Ectodermal cell (in vitro differentiated cells): ENCODE results near the gene SEC14L2.
"Not testable (repeated sequence)": the region's sequence is repeated elsewhere in the genome, so short reads cannot be mapped to it uniquely, and the experiment has no call there.

Experiments
- H3K27ac ChIP-seq: 2 replicates; pipeline ENCODE4 v1.7.0; 2013; ENCODE audit warnings: mild to moderate bottlenecking, low read depth, low read length; ENCODE audit not compliant: insufficient read depth, poor library complexity, severe bottlenecking
- H3K27me3 ChIP-seq: 2 replicates; pipeline ENCODE4 v1.7.0; 2013; ENCODE audit warnings: mild to moderate bottlenecking, low read length; ENCODE audit not compliant: insufficient read depth, control insufficient read depth, poor library complexity, severe bottlenecking
- H3K36me3 ChIP-seq: one replicate; pipeline ENCODE4 v1.7.0; 2013; ENCODE audit warnings: low read length; ENCODE audit not compliant: control insufficient read depth, insufficient read depth
- H3K4me1 ChIP-seq: one replicate; pipeline ENCODE4 v1.7.0; 2013; ENCODE audit warnings: low read length; ENCODE audit not compliant: control insufficient read depth, insufficient read depth
- H3K4me3 ChIP-seq: 2 replicates; pipeline ENCODE4 v1.7.0; 2013; ENCODE audit warnings: low read depth, low read length, control low read depth; ENCODE audit not compliant: insufficient read depth
- H3K9me3 ChIP-seq: 2 replicates; pipeline ENCODE4 v1.7.0; 2013; ENCODE audit warnings: mild to moderate bottlenecking, low read length, moderate library complexity; ENCODE audit not compliant: control insufficient read depth
- WGBS, 2 experiments: methylation state at CpG; one replicate each; pipeline ENCODE4 v1.1.7; 2013; ENCODE audit warnings: missing lambda C conversion rate in 2 of 2; 5-methylcytosine and 5-hydroxymethylcytosine counted together

The SEC14L2 gene

GRCh38 chr22:30390974-30391691 is 5.7 kb upstream of the SEC14L2 start:
- Histone ChIP-seq H3K27me3 (peaks cover 5% of the 10 kb centered on the region), H3K27ac (no peak overlapping the region), H3K4me3 (no peak overlapping the region), H3K9me3 (no peaks in the 10 kb centered on the region), H3K4me1 (peaks cover 18% of the 10 kb centered on the region), H3K36me3 (no peaks in the 10 kb centered on the region)
- WGBS, 2 experiments = 76 to 81% methylated on average over 5 of the region's 5 CpGs

- Histone ChIP-seq H3K27ac (peak overlapping the region; percentile 42), H3K4me3 (no peak overlapping the region), H3K9me3 (no peaks in the 10 kb centered on the region), H3K36me3 (no peaks in the 10 kb centered on the region), H3K27me3 (peaks cover 21% of the 10 kb centered on the region), H3K4me1 (peaks cover 13% of the 10 kb centered on the region)
- 46 to 50% methylated on average over 7 to 9 of the region's 9 CpGs for WGBS, 2 experiments
These were observed 4.0 kb upstream of the SEC14L2 start for GRCh38 chr22:30392661-30393321.

GRCh38 chr22:30393322-30393680 is 3.5 kb upstream of the SEC14L2 start:
- H3K9me3 ChIP-seq = no peaks in the 10 kb centered on the region
- H3K36me3 ChIP-seq = no peaks in the 10 kb centered on the region
- peaks cover 26% of the 10 kb centered on the region for H3K27me3 ChIP-seq
- no peak overlapping the region for H3K27ac ChIP-seq
- H3K4me3 ChIP-seq = no peak overlapping the region
- peaks cover 13% of the 10 kb centered on the region for H3K4me1 ChIP-seq
- 83 to 84% methylated on average over 7 of the region's 7 CpGs for whole genome bisulfite sequencing, 2 experiments

GRCh38 chr22:30393885-30394284 is 2.9 kb upstream of the SEC14L2 start:
- Histone ChIP-seq H3K4me3 (no peak overlapping the region), H3K27ac (no peak overlapping the region), H3K9me3 (no peaks in the 10 kb centered on the region), H3K36me3 (no peaks in the 10 kb centered on the region), H3K4me1 (peaks cover 13% of the 10 kb centered on the region), H3K27me3 (peaks cover 32% of the 10 kb centered on the region)
- WGBS, 2 experiments = 80 to 81% methylated on average over 3 of the region's 3 CpGs

- Histone ChIP-seq H3K36me3 (no peaks in the 10 kb centered on the region), H3K9me3 (no peaks in the 10 kb centered on the region), H3K4me1 (peaks cover 11% of the 10 kb centered on the region), H3K4me3 (peak overlapping the region; percentile 49), H3K27ac (no peak overlapping the region), H3K27me3 (peaks cover 34% of the 10 kb centered on the region)
- 39 to 42% methylated on average over 11 of the region's 11 CpGs for WGBS, 2 experiments
These were observed 1.1 kb downstream of the SEC14L2 start for GRCh38 chr22:30397656-30398635.

GRCh38 chr22:30398685-30399680 is 2.2 kb downstream of the SEC14L2 start:
- Histone ChIP-seq H3K4me3 (no peak overlapping the region), H3K9me3 (no peaks in the 10 kb centered on the region), H3K4me1 (peaks cover 6% of the 10 kb centered on the region), H3K36me3 (no peaks in the 10 kb centered on the region), H3K27me3 (peaks cover 34% of the 10 kb centered on the region), H3K27ac (no peak overlapping the region)
- WGBS, 2 experiments = 88 to 89% methylated on average over 25 of the region's 25 CpGs

GRCh38 chr22:30399718-30400117 is 2.9 kb downstream of the SEC14L2 start:
- peaks cover 6% of the 10 kb centered on the region for H3K4me1 ChIP-seq
- H3K36me3 ChIP-seq = no peaks in the 10 kb centered on the region
- H3K27ac ChIP-seq = no peak overlapping the region
- no peaks in the 10 kb centered on the region for H3K9me3 ChIP-seq
- H3K27me3 ChIP-seq = peaks cover 34% of the 10 kb centered on the region
- H3K4me3 ChIP-seq = no peak overlapping the region
- 94 to 95% methylated on average over 5 of the region's 5 CpGs for WGBS, 2 experiments

GRCh38 chr22:30400159-30400558 is 3.3 kb downstream of the SEC14L2 start:
- H3K4me1 ChIP-seq = peaks cover 6% of the 10 kb centered on the region
- H3K4me3 ChIP-seq = no peak overlapping the region
- peaks cover 34% of the 10 kb centered on the region for H3K27me3 ChIP-seq
- WGBS, 2 experiments = 74 to 83% methylated on average over 1 of the region's 1 CpG
- no peaks in the 10 kb centered on the region for H3K9me3 ChIP-seq
- no peaks in the 10 kb centered on the region for H3K36me3 ChIP-seq
- no peak overlapping the region for H3K27ac ChIP-seq

- H3K9me3 ChIP-seq, H3K27ac ChIP-seq, H3K4me1 ChIP-seq, H3K4me3 ChIP-seq, H3K36me3 ChIP-seq: not testable (repeated sequence)
- WGBS, 2 experiments = 84 to 96% methylated on average over 2 of the region's 3 CpGs
- peaks cover 29% of the 10 kb centered on the region for H3K27me3 ChIP-seq
These were observed 4.2 kb downstream of the SEC14L2 start for GRCh38 chr22:30401024-30401423.
